ENCODE results near the gene PSMD8.
A peak's percentile ranks its signal among the peaks of the same experiment; 100 is the strongest.
"Not testable (repeated sequence)": the region's sequence is repeated elsewhere in the genome, so short reads cannot be mapped to it uniquely, and the experiment has no call there.

PSMD8 gene

DNA sequence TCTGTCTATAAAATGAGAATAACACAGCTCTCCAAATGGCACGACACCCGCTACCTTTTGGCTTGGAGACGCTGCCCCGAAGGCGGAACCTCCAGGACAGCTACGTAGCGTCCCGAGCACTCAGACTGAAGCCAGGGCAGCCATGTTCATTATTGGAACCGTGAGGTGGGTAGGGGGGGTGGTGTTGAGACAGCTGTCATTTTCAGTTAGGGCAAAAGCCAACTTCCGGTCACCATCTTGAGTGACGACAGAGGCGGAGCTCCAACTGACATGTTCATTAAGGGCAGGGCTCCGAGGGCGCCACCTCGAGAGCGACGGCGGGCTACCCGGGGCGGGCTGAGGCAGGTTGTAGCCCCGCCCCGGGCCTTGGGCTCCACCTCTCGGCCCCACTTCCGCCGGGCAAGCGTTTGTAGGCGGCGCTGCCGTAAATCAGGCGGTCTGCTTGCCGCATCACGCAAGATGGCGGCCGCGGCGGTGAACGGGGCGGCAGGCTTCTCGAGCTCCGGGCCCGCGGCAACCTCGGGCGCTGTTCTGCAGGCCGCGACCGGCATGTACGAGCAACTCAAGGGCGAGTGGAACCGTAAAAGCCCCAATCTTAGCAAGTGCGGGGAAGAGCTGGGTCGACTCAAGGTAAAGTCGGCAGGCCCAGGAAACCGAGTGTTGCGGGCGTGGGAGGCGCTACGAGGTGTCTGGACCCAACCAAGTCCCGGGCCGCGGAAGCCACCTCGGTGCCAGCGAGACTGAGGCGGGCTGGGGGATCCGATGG, at the start of gene PSMD8:
Gene PSMD8, plus strand, starts transcription at position 240 of the 766 bp plus-strand sequence. Its CDS starts 31 bp downstream, at position 271.
- DNase-seq = peak; percentile 98

DNA sequence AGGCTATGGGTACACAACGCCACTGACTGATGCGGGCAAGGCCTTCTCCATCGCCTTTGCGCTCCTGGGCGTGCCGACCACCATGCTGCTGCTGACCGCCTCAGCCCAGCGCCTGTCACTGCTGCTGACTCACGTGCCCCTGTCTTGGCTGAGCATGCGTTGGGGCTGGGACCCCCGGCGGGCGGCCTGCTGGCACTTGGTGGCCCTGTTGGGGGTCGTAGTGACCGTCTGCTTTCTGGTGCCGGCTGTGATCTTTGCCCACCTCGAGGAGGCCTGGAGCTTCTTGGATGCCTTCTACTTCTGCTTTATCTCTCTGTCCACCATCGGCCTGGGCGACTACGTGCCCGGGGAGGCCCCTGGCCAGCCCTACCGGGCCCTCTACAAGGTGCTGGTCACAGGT, 47.8 kb upstream of the PSMD8 start:
- DNase-seq = no peak

DNA sequence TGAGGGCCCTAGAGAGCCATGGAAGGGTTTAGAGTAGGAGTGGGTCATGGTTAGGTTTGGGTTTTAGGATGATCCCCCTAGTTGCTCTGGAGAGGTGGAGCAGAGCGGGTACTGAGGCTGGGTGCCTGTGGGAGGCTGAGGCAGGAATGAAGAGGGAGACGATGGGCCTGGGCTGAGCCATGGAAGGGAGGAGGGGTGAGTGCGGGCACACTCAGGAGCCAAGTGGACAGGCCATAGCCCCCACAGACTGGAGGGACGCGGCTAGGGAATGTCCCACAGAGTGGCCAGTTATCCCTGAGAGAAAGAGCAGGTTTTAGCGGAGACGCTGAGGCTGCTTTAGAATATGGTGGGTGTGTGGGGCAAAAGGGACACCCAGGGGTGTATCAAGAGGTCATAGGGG, 44.7 kb upstream of the PSMD8 start:
- DNase-seq = no peak

DNA sequence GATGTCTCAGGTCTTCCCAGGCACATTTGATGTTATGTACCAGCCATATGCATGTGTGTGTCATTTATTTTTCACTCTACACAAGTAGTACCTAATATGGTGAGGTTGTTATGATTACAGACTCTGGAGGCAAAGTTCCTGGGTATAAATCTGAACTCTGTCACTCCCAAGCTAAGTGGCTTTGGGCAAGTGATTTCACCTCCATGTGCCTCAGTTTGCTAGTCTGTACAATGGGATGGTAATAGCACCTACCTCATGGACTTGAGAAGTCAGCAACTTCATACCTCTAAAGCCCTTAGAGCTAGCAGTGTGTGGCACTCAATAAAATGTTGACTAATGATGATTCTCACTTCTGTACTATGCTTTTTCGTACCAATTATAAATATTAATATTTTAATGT, 42.6 kb upstream of the PSMD8 start:
- DNase-seq = no peak

DNA sequence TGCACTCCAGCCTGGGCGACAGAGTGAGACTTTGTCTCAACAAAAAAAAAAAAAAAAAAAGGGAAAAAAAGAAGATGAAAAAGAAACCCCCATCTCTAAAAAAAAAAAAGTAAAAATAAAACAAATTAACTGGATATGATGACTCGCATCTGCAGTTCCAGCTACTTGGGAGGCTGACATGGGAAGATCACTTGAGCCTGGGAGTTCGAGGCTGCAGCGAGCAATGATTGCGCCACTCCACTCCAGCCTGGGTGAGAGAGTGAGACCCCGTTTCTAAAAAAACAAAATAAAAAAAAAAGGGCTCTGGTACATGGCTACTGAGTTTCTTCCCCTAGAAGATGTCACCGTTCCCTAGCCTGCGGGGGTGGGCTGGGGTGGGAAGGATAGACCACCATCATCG, 41.1 kb upstream of the PSMD8 start:
- DNase-seq = no peak

DNA sequence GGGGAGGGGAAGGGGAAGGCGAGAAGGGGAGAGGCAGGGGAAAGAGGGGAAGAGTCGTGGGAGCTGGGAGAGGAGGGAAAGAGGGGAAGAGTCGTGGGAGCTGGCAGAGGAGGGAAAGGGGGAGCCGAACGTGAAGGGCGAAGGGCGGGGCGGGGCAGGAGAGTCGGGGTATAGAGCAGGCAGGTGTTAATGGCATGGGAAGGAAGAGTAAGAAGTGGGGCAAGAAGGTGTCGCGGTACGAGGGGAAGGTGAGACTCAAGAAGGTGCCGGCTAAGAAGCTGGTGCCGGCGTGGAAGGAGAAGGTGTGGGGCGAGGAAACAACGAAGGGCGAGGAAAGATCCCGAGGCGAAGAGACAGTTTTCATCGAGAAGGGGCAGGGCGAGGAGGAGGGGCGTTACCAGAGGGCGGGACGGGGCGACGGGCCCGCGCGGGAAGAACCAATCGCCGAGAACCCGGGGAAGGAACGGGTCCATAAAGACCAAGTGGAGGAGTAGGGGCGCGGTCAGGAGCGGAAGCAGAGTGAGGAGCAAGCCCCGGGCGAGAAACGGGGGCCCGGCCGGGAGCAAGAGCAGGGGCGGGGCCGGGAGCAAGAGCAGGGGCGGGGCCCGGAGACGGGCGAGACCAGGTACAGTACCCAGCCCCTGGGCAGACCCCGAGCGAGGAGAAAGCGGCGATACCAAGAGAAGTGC, 38.3 kb upstream of the PSMD8 start:
- peak; percentile 85 for DNase-seq

DNA sequence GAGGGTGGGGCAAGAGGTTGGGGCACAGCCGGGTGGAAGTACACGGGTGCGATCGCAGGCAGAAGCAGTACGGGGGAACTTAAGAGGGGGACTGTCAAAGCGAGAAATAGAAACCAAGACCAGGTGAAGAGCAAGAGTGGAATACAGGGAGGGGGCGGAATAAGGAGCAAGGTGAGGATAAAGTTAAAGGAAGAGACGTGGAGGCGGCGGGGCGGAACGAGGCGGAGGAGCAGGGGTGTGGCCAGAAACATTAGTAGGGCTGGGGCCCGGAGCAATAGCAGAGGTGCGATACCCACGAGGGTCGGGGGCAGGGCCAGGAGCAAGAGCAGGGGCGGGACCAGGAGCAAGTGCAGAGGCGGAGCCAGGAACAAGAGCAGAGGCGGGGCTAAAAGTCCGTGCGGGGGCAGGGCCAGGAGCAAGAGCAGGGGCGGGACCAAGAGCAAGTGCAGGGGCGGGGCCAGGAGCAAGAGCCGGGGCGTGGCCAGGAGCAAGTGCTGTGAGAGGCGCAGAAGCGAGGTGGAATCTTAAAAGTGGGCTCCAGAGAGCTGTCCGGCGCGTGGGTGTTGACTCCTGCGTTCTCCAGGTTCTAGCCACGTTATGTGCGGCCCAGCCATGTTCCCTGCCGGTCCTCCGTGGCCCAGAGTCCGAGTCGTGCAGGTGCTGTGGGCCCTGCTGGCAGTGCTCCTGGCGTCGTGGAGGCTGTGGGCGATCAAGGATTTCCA, 37.6 kb upstream of the PSMD8 start:
- peak; percentile 87 for DNase-seq

DNA sequence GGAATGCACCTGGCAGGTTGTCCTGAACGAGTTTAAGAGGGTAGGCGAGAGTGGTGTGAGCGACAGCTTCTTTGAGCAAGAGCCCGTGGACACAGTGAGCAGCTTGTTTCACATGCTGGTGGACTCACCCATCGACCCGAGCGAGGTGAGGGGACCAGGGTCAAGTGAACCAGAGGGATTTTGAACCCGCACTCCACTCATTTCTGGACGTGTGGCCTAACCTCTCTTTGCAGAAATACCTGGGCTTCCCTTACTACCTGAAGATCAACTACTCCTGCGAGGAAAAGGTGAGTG, 37.1 kb upstream of the PSMD8 start:
- no peak for DNase-seq

DNA sequence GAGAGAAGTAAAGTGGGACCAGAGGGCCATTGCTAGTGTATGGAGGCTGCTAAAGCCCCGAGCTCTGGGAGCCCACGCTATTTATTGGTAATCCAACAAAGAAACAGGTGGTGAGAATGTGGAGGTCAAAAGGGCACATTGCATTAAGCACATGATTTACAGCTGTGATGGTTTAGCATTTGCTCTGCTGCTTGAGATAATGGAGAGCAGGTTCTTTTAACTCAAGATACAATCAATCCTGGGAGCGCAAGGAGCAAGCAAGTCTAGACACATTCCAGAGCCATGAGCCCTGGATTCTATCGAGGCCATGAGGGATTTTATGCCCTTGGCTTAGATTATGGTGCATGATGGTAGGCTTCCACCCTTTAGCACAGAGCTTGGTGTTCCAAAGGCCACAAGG, 35.4 kb upstream of the PSMD8 start:
- not testable (repeated sequence) for DNase-seq

DNA sequence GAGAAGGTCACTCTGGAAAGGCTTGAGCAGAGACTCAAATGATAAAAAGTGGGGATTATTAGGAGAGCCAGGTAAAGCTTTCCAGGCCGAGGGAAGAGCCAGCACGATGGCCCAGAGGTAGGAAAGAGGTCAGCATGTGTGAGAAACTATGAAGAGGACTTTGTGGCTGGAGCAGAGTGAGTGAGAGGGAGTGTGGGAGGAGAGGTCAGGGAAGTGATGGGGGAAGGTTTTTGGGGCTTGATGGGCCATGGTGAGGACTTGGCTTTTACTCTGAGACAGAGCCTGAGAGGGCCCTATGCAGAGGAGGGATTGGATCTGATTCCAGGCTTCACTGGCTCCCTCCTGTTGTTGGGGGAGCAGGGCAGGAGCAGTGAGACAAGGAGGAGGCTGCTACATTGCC, 33.4 kb upstream of the PSMD8 start:
- no peak for DNase-seq

DNA sequence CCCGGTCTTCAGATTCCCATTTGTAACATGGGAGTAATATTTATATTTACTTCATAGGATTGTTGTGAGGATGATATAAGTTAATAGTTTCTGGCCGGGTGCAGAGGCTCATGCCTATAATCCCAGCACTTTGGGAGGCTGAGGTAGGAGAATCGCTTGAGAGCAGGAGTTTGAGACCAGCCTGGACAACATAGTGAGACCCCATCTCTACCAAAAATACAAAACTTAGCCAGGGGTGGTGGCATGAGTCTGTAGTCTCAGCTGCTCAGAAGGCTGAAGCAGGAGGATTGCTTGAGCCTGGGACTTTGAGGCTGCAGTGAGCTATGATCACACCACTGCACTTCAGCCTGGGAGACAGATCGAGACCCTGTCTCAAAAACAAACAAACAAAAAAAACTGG, 27.5 kb upstream of the PSMD8 start:
- no peak for DNase-seq

DNA sequence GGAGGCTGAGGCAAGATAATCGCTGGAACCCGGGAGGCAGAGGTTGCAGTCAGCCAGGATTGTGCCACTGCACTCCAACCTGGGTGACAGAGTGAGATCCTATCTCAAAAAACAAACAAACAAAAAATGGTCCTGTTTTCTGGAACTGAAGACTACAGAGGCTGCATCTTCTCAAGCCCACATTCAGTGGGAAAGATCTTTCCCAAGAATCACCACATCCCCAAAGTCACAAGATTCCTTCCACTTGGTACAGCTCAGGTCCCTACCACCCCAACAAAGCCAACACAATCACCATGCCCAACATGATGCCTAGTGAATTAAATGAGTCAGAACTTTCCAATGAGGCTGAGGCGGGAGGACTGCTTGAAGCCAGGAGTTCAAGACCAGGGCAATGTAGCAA, 23.5 kb upstream of the PSMD8 start:
- DNase-seq = no peak

DNA sequence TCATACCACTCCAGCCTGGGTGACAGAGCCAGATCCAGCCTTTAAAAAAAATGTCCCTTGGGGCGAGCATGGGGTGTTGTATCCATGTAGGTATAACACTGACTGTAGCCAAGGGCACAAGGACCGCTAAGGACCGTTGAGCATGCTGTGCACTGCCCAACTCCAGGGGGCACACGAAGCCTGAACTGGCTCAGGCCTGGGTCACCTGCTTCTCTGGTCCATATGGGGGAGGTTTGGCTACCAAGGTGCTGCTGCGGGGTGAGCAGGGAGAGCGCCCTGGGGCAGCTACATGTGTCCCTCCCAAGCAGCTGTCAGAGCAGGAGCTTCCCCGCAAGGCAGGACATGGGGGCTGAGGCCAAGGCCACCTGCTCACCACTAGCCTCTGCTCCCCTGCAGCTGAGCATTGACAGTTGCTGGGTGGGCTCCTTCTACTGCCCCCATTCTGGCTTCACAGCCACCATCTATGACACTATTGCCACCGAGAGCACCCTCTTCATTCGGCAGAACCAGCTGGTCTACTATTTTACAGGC, 22.4 kb upstream of the PSMD8 start:
- no peak for DNase-seq

DNA sequence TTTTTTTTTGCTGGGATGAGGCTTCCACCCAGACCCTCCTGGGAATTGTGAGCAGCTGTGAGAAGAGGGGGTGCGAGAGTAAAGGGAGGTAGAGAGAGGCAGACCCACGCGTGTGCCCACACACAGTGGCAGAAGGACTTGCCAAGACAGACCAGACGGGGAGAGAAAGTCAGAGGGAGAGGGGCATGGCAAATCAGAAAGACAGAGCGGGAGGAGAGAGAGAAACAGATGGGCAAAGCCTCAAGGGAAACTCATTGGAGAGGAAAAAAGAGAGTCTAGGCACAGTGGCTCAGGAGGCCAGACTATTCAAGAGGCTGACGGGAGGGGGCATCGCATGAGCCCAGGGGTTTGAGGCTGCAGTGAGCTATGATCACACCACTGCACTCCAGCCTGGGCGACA, 21.8 kb upstream of the PSMD8 start:
- DNase-seq = peak; percentile 71

DNA sequence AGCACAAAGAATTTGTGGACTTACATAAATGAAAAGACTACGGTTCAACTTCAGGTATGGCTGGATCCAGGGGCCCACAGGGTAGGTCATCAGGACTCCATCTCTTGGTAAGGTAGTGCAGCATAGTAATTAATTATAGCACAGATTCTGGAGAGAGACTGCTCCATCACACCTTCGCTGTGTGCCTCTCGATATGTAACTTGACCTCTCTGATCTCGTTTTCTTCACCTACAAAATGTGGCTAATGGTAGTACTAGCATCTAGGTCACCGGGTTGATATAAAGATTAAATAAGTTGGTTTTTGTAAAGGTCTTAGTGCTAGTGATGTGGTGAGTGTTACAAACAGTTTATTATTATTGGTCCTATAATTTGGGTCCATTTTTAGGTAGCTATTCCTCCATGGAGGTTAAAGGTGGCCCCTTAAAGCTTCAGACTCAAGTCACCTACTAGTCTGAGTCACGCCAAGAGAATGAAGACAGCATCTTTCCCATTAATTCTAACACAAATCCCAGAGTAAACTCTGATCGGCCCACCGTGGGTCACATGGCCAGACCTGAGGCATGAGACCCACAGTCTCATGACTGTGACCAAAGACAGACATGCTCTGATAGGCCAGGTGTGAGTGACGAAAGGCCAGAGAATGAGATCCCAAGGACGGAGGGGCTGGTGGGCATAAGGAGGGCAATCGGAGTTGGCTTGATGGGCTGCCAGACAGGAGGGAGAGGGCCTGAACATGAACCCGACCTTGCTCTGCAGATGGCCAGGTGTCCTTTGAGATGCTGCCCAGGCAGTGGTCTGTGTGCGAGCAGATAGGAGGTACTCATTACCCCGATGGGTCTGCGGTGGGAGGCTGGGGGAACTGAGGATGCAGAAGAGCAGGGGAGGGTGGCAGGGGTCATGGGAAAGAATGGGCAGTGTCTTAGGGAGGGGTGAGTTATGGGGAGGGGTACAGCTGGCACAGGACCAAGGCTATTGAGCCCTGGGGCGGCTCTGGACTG, 18.3 kb upstream of the PSMD8 start:
- no peak for DNase-seq

DNA sequence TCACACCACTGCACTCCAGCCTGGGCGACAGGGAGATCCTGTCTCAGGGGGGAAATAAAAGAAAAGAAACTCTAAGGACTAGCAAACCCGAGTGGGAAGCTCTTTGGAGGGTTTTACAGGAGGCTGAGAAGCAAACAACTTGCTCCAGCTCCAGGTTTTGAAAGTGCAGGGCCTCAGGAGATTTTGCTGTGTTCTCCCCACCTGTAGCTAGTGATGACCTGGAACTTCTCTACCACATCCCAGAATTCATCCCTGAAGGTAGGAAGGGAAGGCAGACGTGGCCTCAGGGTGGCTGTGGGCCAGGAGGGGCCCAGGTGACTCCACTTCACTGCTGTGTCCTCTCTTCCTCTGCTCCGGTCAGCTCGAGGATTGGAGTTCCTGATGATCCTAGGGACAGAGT, 16.3 kb upstream of the PSMD8 start:
- DNase-seq = no peak

DNA sequence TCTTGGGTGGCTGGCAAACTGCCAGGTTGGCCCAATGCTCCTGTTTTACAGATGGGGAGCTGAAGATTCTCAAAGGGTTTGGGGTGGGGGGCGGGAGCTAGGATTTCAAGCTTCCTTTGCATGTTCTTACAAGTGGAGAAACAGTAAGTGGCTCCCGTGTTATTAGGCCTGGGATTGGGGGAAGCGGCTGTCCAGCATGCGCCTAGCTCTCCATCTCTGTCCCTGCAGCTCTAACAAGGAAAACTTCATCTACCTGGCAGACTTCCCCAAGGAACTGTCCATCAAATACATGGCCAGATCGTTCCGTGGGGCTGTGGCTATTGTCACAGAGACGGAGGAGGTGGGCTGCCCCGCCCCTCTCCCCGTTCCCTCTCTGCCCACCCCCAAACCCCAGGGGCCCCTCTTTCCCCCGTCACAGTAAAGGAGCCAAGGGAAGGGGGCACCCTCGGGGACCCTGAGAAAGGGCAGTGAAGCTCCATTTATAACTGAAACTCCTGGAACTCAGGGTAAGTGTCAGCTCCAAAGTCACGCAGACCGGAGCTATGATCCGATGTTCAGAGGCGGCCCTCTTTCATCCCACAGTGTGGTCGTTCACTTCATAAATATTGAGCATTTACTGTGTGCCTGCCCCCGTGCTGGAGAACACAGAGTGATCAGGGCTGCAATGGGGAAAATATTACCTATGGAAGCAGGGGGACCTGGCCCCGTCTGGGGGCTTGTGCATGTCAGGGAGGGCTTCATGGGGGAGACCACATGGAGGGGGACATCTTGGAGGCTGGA, 14.9 kb upstream of the PSMD8 start:
- DNase-seq = no peak

DNA sequence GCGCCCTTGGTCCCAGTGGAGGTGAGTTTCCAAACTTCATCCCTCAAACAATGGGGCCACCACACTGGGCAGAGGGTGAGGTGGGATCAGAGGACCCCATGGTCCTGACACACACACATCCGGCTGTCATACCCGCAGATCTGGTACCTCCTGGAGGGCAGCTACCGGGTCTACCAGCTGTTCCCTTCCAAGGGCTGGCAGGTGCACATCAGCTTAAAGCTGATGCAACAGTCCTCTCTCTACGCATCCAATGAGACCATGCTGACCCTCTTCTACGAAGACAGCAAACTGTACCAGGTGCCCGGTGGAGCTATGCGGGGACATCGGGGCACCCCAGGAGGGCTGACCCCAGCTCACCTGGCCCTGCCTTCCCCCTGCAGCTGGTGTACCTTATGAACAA, 14.0 kb upstream of the PSMD8 start:
- no peak for DNase-seq

DNA sequence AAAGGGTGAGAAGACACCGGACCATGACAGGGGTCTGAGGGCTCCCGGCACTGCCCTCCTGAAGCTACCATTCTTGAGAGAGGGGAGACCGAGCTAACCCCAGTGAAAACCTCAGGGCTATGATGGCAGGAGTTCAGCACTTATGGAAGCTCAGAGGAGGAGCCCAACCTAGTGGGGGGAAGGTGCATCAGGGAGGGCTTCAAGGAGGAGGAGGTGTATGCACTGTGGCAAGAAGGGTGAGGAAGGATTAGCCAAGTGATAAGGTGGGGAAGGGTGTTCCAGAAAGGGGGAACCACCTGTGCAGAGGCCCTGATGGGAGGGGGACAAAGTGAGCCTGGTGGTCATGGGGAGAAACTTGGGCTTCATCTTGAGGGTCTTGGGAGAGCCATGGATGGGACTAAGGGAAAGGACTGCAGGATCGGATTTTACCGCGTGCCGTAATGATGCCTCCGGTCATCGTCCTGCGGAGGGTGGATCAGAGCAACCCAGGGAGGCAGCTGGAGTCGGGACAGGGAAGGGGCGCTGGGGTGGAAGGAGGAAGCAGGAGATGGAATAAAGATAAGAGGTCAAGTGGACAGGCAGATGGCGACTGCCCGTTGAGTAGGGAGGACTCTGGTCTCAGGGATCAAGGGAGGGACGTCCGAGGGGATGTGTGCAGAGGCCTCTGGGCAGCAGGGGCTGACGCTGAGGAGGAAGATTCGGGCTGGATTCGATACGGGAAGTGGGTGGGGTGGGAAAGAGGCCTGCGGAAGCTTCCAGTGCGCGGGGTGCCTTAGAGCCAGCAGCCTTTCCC, 13.3 kb upstream of the PSMD8 start:
- no peak for DNase-seq

DNA sequence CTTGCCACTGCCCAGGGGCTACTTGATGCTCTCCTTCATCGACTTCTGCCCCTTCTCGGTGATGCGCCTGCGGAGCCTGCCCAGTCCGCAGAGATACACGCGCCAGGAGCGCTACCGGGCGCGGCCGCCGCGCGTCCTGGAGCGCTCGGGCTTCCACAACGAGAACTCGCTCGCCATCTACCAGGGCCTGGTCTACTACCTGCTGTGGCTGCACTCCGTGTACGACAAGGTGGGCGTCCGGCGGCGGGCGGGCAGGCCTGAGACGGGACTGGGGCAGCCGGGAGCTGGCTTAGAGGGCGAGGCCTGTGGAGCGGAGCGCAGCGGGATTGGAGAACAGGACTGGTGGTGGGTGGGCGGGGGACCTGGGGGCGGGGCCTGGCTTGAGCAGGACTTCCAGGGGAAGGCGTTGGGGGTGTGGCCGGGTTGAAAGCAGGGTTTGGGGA, 12.7 kb upstream of the PSMD8 start:
- peak; percentile 70 for DNase-seq

Data from DMS 273 treated with DMSO at 0.1 percent for 48 hours (cell line).